Natural killer cell treated with Interleukin-12 subunit alpha and Interleukin-12 subunit beta and Interleukin-15 and Interleukin-18, amount 100 ng/mL, for 72 hours (primary cell): ENCODE data around the gene FYTTD1. TPM values are rescaled to one million over a fixed set of nuclear protein-coding genes. Genes with fewer than 3 reads are reported as not detected.

Experiments
- ATAC-seq, 2 donors: fragments of 150-1000 bp; cut with Tn5 transposase in 1 of 2; sonication (Bioruptor Pico), chemical (Tn5 transposase) in 1 of 2; 2 replicates each; pipeline ENCODE4 v1.10.0; 2021
- DNase-seq: peaks from one replicate; pipeline ENCODE4 v3.0.0; 2022; ENCODE audit warnings: low spot score
- H3K27ac Mint-ChIP-seq, 2 donors: 1 replicate in 1 of 2; 2 replicates in 1 of 2; pipeline ENCODE4 v1.8.0; 2022; ENCODE audit warnings: mixed read lengths in 2 of 2, mild to moderate bottlenecking in 1 of 2, moderate library complexity in 1 of 2
- H3K27me3 Mint-ChIP-seq, 2 donors: 1 replicate in 1 of 2; 2 replicates in 1 of 2; pipeline ENCODE4 v1.8.0; 2022; ENCODE audit warnings: mixed read lengths in 2 of 2
- H3K36me3 Mint-ChIP-seq: one replicate; pipeline ENCODE4 v1.8.0; 2022; ENCODE audit warnings: mixed read lengths
- H3K4me1 Mint-ChIP-seq, 2 donors: 1 replicate in 1 of 2; 2 replicates in 1 of 2; pipeline ENCODE4 v1.8.0; 2022; ENCODE audit warnings: low read depth in 2 of 2, mixed read lengths in 2 of 2, mild to moderate bottlenecking in 1 of 2
- H3K4me3 Mint-ChIP-seq: one replicate; pipeline ENCODE4 v1.8.0; 2022; ENCODE audit warnings: mixed read lengths
- H3K9me3 Mint-ChIP-seq: 2 replicates; pipeline ENCODE4 v1.8.0; 2022; ENCODE audit warnings: mixed read lengths
- total RNA-seq, 2 donors: library from RNA; stranded (reverse); gene quantifications; one replicate each; pipeline ENCODE4 v1.2.3, GENCODE V29; 2022

FYTTD1 gene
- total RNA-seq, 2 donors from 2014 or later = 36.0 to 66.1 TPM

GRCh38 chr3:197791113-197791891 lies 41.6 kb downstream of the FYTTD1 start, which contains the start of gene LRCH3:
Gene LRCH3, plus strand, starts transcription at chr3:197791254. Its CDS starts 25 bp downstream, at chr3:197791279.
- Mint-ChIP-seq H3K27ac (peak within 1 kb of the TSS; percentile 90 to 99), H3K4me1 (peaks cover 26 to 30% of the 10 kb centered on the region in 2 donors), H3K36me3 (peaks cover 5% of the 10 kb centered on the region), H3K4me3 (peak within 1 kb of the TSS; percentile 96), H3K27me3 (no peaks in the 10 kb centered on the region), H3K9me3 (no peaks in the 10 kb centered on the region)
- DNase-seq = peak; percentile 91
- peak; percentile 89 to 94 for ATAC-seq

- Mint-ChIP-seq H3K36me3 (peaks cover 5% of the 10 kb centered on the region), H3K9me3 (no peaks in the 10 kb centered on the region), H3K4me3 (peak overlapping the region; percentile 96), H3K27ac (peak overlapping the region; percentile 90 to 99), H3K27me3 (no peaks in the 10 kb centered on the region), H3K4me1 (peaks cover 31 to 38% of the 10 kb centered on the region in 2 donors)
- ATAC-seq = peak; percentile 45 to 52
- no peak for DNase-seq
These were observed 42.4 kb downstream of the FYTTD1 start for GRCh38 chr3:197791892-197792647.

- Mint-ChIP-seq H3K36me3 (peaks cover 5% of the 10 kb centered on the region), H3K27ac (peak overlapping the region; percentile 90 to 99), H3K4me1 (peaks cover 35 to 45% of the 10 kb centered on the region in 2 donors), H3K9me3 (no peaks in the 10 kb centered on the region), H3K4me3 (peak overlapping the region; percentile 96), H3K27me3 (no peaks in the 10 kb centered on the region)
- peak; percentile 64 to 68 for ATAC-seq
- DNase-seq = no peak
These were observed 43.6 kb downstream of the FYTTD1 start for GRCh38 chr3:197793247-197793646.

- Mint-ChIP-seq H3K36me3 (peaks cover 5% of the 10 kb centered on the region), H3K27me3 (no peaks in the 10 kb centered on the region), H3K27ac (peak overlapping the region; percentile 90 to 99), H3K4me1 (peaks cover 40 to 51% of the 10 kb centered on the region in 2 donors), H3K9me3 (no peaks in the 10 kb centered on the region), H3K4me3 (no peak overlapping the region)
- ATAC-seq (no peak), DNase-seq (no peak)
These were observed 44.4 kb downstream of the FYTTD1 start for GRCh38 chr3:197794115-197794514.

GRCh38 chr3:197795200-197795599 lies 45.5 kb downstream of the FYTTD1 start:
- Mint-ChIP-seq H3K4me1 (peaks cover 40 to 53% of the 10 kb centered on the region in 2 donors), H3K9me3 (no peaks in the 10 kb centered on the region), H3K4me3 (no peak overlapping the region), H3K27me3 (no peaks in the 10 kb centered on the region), H3K36me3 (peaks cover 5% of the 10 kb centered on the region), H3K27ac (no peak overlapping the region)
- ATAC-seq (no peak), DNase-seq (no peak)

- DNase-seq = no peak
- no peak for ATAC-seq
- Mint-ChIP-seq H3K4me3 (no peak overlapping the region), H3K4me1 (peaks cover 48 to 62% of the 10 kb centered on the region in 2 donors), H3K9me3 (no peaks in the 10 kb centered on the region), H3K36me3 (peaks cover 5% of the 10 kb centered on the region), H3K27me3 (no peaks in the 10 kb centered on the region), H3K27ac (peak overlapping the region in 1 of 2 donors; percentile 45)
These were observed 46.4 kb downstream of the FYTTD1 start for GRCh38 chr3:197796087-197796486.

GRCh38 chr3:197798863-197799262 lies 49.2 kb downstream of the FYTTD1 start:
- H3K9me3 Mint-ChIP-seq = no peaks in the 10 kb centered on the region
- H3K27me3 Mint-ChIP-seq = no peaks in the 10 kb centered on the region
- H3K27ac Mint-ChIP-seq = no peak overlapping the region
- peaks cover 58 to 66% of the 10 kb centered on the region in 2 donors for H3K4me1 Mint-ChIP-seq
- DNase-seq (no peak), ATAC-seq (no peak)
- no peak overlapping the region for H3K4me3 Mint-ChIP-seq
- no peaks in the 10 kb centered on the region for H3K36me3 Mint-ChIP-seq

- H3K9me3 Mint-ChIP-seq = no peaks in the 10 kb centered on the region
- H3K27ac Mint-ChIP-seq = peak overlapping the region; percentile 67 to 85
- peak overlapping the region; percentile 76 for H3K4me3 Mint-ChIP-seq
- H3K36me3 Mint-ChIP-seq = no peaks in the 10 kb centered on the region
- DNase-seq (no peak), ATAC-seq (no peak)
- peaks cover 53 to 58% of the 10 kb centered on the region in 2 donors for H3K4me1 Mint-ChIP-seq
- no peaks in the 10 kb centered on the region for H3K27me3 Mint-ChIP-seq
These were observed 50.7 kb downstream of the FYTTD1 start for GRCh38 chr3:197800379-197800778.

GRCh38 chr3:197801891-197802778 lies 52.5 kb downstream of the FYTTD1 start:
- no peaks in the 10 kb centered on the region for H3K9me3 Mint-ChIP-seq
- peaks cover 41 to 43% of the 10 kb centered on the region in 2 donors for H3K4me1 Mint-ChIP-seq
- peak overlapping the region; percentile 76 for H3K4me3 Mint-ChIP-seq
- H3K27ac Mint-ChIP-seq = peak overlapping the region; percentile 67 to 85
- ATAC-seq (peak; percentile 91), DNase-seq (peak; percentile 71)
- no peaks in the 10 kb centered on the region for H3K27me3 Mint-ChIP-seq
- H3K36me3 Mint-ChIP-seq = no peaks in the 10 kb centered on the region

GRCh38 chr3:197802779-197803459 lies 53.2 kb downstream of the FYTTD1 start:
- Mint-ChIP-seq H3K27me3 (no peaks in the 10 kb centered on the region), H3K27ac (peak overlapping the region; percentile 67 to 85), H3K4me1 (peaks cover 43 to 47% of the 10 kb centered on the region in 2 donors), H3K4me3 (peak overlapping the region; percentile 76), H3K9me3 (no peaks in the 10 kb centered on the region), H3K36me3 (no peaks in the 10 kb centered on the region)
- no peak for ATAC-seq
- DNase-seq = no peak

- H3K36me3 Mint-ChIP-seq = no peaks in the 10 kb centered on the region
- ATAC-seq (no peak), DNase-seq (no peak)
- no peaks in the 10 kb centered on the region for H3K9me3 Mint-ChIP-seq
- no peak overlapping the region for H3K27ac Mint-ChIP-seq
- H3K4me3 Mint-ChIP-seq = no peak overlapping the region
- no peaks in the 10 kb centered on the region for H3K27me3 Mint-ChIP-seq
- H3K4me1 Mint-ChIP-seq = peaks cover 47 to 48% of the 10 kb centered on the region in 2 donors
These were observed 54.8 kb downstream of the FYTTD1 start for GRCh38 chr3:197804511-197804910.

GRCh38 chr3:197807969-197808587 lies 58.4 kb downstream of the FYTTD1 start:
- no peaks in the 10 kb centered on the region for H3K36me3 Mint-ChIP-seq
- peak overlapping the region in 1 of 2 donors; percentile 0 for H3K27ac Mint-ChIP-seq
- no peaks in the 10 kb centered on the region for H3K9me3 Mint-ChIP-seq

More at GRCh38 chr3:197807969-197808587, 58.4 kb downstream of the FYTTD1 start:
- H3K4me1 Mint-ChIP-seq = peaks cover 29 to 30% of the 10 kb centered on the region in 2 donors
- ATAC-seq (no peak), DNase-seq (no peak)
- no peaks in the 10 kb centered on the region for H3K27me3 Mint-ChIP-seq
- H3K4me3 Mint-ChIP-seq = no peak overlapping the region
